CD4-positive, alpha-beta memory T cell (primary cell): ENCODE results near the gene BSG. TPM values are rescaled to one million over a fixed set of nuclear protein-coding genes. Genes with fewer than 3 reads are reported as not detected.

ENCODE experiments used
- CTCF ChIA-PET: fragments of 350-600 bp; sonication (Branson Sonifier 250); formaldehyde crosslinking; loops from one replicate; lab custom pipeline; 2021; ENCODE audit warnings: inconsistent platforms; ENCODE audit not compliant: partially characterized antibody; lab: Charles Lee
- POLR2A ChIA-PET: fragments of 350-600 bp; sonication (Branson Sonifier 250); formaldehyde crosslinking; loops from one replicate; lab custom pipeline; 2021; ENCODE audit not compliant: partially characterized antibody; lab: Charles Lee
- DNase-seq, 5 donors: peaks; one replicate each; pipeline versions ENCODE4 v3.0.0 to v3.0.0-alpha.2; 2020 to 2022; ENCODE audit warnings: mixed read lengths in 1 of 5
- H3K27ac ChIP-seq: one replicate; pipeline ENCODE4 v1.7.0; 2013; ENCODE audit warnings: low read depth, low read length
- H3K27me3 ChIP-seq: 2 replicates; pipeline ENCODE4 v1.7.0; 2013; ENCODE audit warnings: mild to moderate bottlenecking, low read length, moderate library complexity; ENCODE audit not compliant: insufficient read depth
- H3K36me3 ChIP-seq: 2 replicates; pipeline ENCODE4 v1.7.0; 2013; ENCODE audit warnings: mild to moderate bottlenecking, low read length, moderate library complexity; ENCODE audit not compliant: insufficient read depth
- H3K4me1 ChIP-seq: 2 replicates; pipeline ENCODE4 v1.7.0; 2013; ENCODE audit warnings: mild to moderate bottlenecking, low read length, moderate library complexity; ENCODE audit not compliant: insufficient read depth
- H3K4me3 ChIP-seq, 2 donors: one replicate each; pipeline ENCODE4 v1.7.0; 2013; ENCODE audit warnings: low read length in 2 of 2, mild to moderate bottlenecking in 1 of 2
- H3K9me3 ChIP-seq, 2 donors: one replicate each; pipeline ENCODE4 v1.7.0; 2013; ENCODE audit warnings: low read length in 2 of 2, control low read depth in 1 of 2; ENCODE audit not compliant: control insufficient read depth in 1 of 2
- H3K27ac Mint-ChIP-seq, 7 donors: one replicate each; pipeline ENCODE4 v1.8.0; 2020 to 2021; ENCODE audit warnings: mixed read lengths in 7 of 7, mild to moderate bottlenecking in 6 of 7, inconsistent platforms in 3 of 7, moderate library complexity in 3 of 7
- H3K27me3 Mint-ChIP-seq, 2 donors: one replicate each; pipeline ENCODE4 v1.8.0; 2020 to 2021; ENCODE audit warnings: mixed read lengths in 2 of 2
- H3K36me3 Mint-ChIP-seq, 2 donors: one replicate each; pipeline ENCODE4 v1.8.0; 2020 to 2021; ENCODE audit warnings: mixed read lengths in 2 of 2, inconsistent platforms in 1 of 2, mild to moderate bottlenecking in 1 of 2
- H3K4me1 Mint-ChIP-seq, 4 donors: one replicate each; pipeline ENCODE4 v1.8.0; 2020 to 2021; ENCODE audit warnings: mixed read lengths in 4 of 4, mild to moderate bottlenecking in 1 of 4
- H3K4me3 Mint-ChIP-seq, 8 donors: one replicate each; pipeline ENCODE4 v1.8.0; 2020 to 2021; ENCODE audit warnings: mixed read lengths in 8 of 8, mild to moderate bottlenecking in 7 of 8, moderate library complexity in 6 of 8, inconsistent platforms in 3 of 8
- H3K9me3 Mint-ChIP-seq, 8 donors: one replicate each; pipeline ENCODE4 v1.8.0; 2020 to 2021; ENCODE audit warnings: mixed read lengths in 8 of 8, mild to moderate bottlenecking in 5 of 8, inconsistent platforms in 3 of 8, moderate library complexity in 1 of 8
- intact Hi-C: fragments of 100-400 bp; cut with micrococcal nuclease; formaldehyde crosslinking; loops from one replicate; pipeline ENCODE4 v1.15.1; 2023
- polyA plus RNA-seq, 2 donors: library from polyadenylated mRNA; unstranded; fragments of 300-500 nt; fragmentation: Illumina TruSeq; gene quantifications; one replicate each; pipeline ENCODE4 v1.2.3, GENCODE V29; 2021
- total RNA-seq, 2 experiments: library from RNA; stranded (reverse); gene quantifications; one replicate each; pipeline ENCODE4 v1.2.3, GENCODE V29; 2021

Gene BSG
- total and polyA plus RNA-seq, 4 experiments from 2014 or later, result 150 to 346 (median 241) TPM

DNA sequence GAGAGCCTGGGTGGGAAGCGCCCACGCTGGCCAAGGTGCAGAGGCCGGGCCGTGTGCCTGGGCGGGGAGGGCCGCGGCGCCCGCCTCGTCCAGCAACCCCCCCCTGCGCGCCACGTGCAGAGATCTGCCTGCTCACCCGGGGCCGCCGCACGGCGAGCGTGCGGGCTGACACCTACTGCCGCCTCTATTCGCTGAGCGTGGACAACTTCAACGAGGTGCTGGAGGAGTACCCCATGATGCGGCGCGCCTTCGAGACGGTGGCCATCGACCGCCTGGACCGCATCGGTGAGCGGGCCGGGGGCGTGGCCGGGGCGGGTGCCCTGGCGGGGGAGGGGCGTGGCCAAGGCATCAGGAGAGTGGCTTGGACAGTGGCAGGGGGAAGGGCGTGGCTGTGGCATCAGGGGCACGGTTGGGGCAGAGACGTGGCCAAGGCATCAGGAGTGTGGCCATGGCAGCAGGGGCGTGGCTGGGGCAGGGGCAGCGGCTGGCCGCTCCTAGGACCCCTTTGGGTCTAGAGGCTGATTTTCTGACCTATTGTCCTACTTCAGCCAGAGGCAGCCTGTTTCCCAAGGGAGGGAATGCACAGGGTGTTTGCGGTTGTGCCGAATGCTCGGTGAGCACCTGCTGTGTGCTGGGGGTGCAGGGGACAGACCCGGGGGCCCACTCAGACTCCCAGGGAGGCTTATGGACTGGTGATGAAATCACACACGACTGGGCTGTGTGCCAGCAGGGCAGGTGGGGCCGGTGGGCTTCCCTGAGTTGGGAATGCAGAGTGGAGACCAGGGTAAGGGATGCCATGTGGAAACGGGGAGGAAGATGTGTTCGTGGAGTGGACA, 41.6 kb downstream of the BSG start:
- Mint-ChIP-seq H3K27me3 (peaks cover 0 to 2% of the 10 kb centered on the region in 2 donors), H3K27ac (no peak overlapping the region), H3K36me3 (peaks cover 11 to 20% of the 10 kb centered on the region in 2 donors), H3K9me3 (no peaks in the 10 kb centered on the region), H3K4me3 (peak overlapping the region in 2 of 8 donors; percentile 35 to 45), H3K4me1 (peaks cover 9 to 41% (median 24%) of the 10 kb centered on the region in 4 donors)
- no peak overlapping the region for H3K4me3 ChIP-seq
- H3K36me3 ChIP-seq, result peaks cover 4% of the 10 kb centered on the region
- intact Hi-C loops, result loop anchor here (5.0 kb wide), 1 partner anchor 82 kb away; the partner anchor contains the start of gene CDC34
- no peak overlapping the region for H3K27ac ChIP-seq
- peaks cover 25% of the 10 kb centered on the region for H3K4me1 ChIP-seq
- no peak for DNase-seq
- no peaks in the 10 kb centered on the region for H3K9me3 ChIP-seq
- POLR2A ChIA-PET, result no interaction called here
- H3K27me3 ChIP-seq, result no peaks in the 10 kb centered on the region
- CTCF ChIA-PET, result interaction anchor here (1.3 kb wide), 1 partner anchor 12 kb away, joined by 5 read pairs; no protein-coding TSS in a partner anchor

DNA sequence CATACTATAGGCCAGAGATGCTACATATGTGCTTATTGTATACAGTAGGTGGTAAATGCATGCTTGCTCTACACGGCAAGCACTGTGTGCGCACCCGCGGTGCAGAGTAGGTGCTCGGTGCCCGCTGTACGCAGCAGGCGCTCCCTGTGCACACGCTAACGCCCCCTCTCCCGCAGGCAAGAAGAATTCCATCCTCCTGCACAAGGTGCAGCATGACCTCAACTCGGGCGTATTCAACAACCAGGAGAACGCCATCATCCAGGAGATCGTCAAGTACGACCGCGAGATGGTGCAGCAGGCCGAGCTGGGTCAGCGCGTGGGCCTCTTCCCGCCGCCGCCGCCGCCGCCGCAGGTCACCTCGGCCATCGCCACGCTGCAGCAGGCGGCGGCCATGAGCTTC, 43.2 kb downstream of the BSG start:
- peaks cover 7 to 30% (median 20%) of the 10 kb centered on the region in 4 donors for H3K4me1 Mint-ChIP-seq
- ChIA-PET POLR2A (interaction anchor here (1.6 kb wide), 1 partner anchor 10 kb away, joined by 4 read pairs; no protein-coding TSS in a partner anchor), CTCF (no interaction called here)
- H3K27me3 ChIP-seq, result no peaks in the 10 kb centered on the region
- no peaks in the 10 kb centered on the region for H3K9me3 Mint-ChIP-seq
- H3K4me3 Mint-ChIP-seq, result peak overlapping the region in 6 of 8 donors; percentile 32 to 77 (median 64)
- no peak for DNase-seq
- peaks cover 11 to 28% of the 10 kb centered on the region in 2 donors for H3K36me3 Mint-ChIP-seq
- no peaks in the 10 kb centered on the region for H3K9me3 ChIP-seq
- H3K36me3 ChIP-seq, result peaks cover 8% of the 10 kb centered on the region
- H3K4me3 ChIP-seq, result no peak overlapping the region
- H3K27ac ChIP-seq, result no peak overlapping the region
- peak overlapping the region in 2 of 7 donors; percentile 17 to 42 for H3K27ac Mint-ChIP-seq
- peaks cover 0 to 2% of the 10 kb centered on the region in 2 donors for H3K27me3 Mint-ChIP-seq
- intact Hi-C loops, result no loop called here
- H3K4me1 ChIP-seq, result peaks cover 13% of the 10 kb centered on the region

DNA sequence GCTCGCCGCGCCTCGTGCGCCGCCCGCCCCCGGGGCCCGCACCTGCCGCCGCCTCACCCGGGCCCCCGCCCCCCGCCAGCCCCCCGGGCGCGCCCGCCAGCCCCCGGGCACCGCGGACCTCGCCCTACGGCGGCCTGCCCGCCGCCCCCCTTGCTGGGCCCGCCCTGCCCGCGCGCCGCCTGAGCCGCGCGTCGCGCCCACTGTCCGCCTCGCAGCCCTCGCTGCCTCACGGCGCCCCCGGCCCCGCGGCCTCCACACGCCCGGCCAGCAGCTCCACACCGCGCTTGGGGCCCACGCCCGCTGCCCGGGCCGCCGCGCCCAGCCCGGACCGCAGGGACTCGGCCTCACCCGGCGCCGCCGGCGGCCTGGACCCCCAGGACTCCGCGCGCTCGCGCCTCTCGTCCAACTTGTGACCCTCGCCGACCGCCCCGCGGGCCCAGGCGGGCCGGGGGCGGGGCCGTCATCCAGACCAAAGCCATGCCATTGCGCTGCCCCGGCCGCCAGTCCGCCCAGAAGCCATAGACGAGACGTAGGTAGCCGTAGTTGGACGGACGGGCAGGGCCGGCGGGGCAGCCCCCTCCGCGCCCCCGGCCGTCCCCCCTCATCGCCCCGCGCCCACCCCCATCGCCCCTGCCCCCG, 43.8 kb downstream of the BSG start:
- Histone ChIP-seq H3K4me1 (peaks cover 10% of the 10 kb centered on the region), H3K27me3 (no peaks in the 10 kb centered on the region), H3K4me3 (no peak overlapping the region), H3K36me3 (peaks cover 8% of the 10 kb centered on the region), H3K27ac (no peak overlapping the region), H3K9me3 (no peaks in the 10 kb centered on the region)
- H3K27me3 Mint-ChIP-seq, result peaks cover 0 to 2% of the 10 kb centered on the region in 2 donors
- H3K4me3 Mint-ChIP-seq, result no peak overlapping the region
- peaks cover 11 to 26% of the 10 kb centered on the region in 2 donors for H3K36me3 Mint-ChIP-seq
- POLR2A ChIA-PET, result interaction anchor here (1.2 to 1.6 kb wide), 2 partner anchors 10 to 15 kb away, joined by 3 to 4 read pairs; no protein-coding TSS in a partner anchor
- no peak overlapping the region for H3K27ac Mint-ChIP-seq
- CTCF ChIA-PET, result no interaction called here
- H3K4me1 Mint-ChIP-seq, result peaks cover 4 to 24% (median 17%) of the 10 kb centered on the region in 4 donors
- no peak for DNase-seq
- intact Hi-C loops, result no loop called here
- H3K9me3 Mint-ChIP-seq, result no peaks in the 10 kb centered on the region

DNA sequence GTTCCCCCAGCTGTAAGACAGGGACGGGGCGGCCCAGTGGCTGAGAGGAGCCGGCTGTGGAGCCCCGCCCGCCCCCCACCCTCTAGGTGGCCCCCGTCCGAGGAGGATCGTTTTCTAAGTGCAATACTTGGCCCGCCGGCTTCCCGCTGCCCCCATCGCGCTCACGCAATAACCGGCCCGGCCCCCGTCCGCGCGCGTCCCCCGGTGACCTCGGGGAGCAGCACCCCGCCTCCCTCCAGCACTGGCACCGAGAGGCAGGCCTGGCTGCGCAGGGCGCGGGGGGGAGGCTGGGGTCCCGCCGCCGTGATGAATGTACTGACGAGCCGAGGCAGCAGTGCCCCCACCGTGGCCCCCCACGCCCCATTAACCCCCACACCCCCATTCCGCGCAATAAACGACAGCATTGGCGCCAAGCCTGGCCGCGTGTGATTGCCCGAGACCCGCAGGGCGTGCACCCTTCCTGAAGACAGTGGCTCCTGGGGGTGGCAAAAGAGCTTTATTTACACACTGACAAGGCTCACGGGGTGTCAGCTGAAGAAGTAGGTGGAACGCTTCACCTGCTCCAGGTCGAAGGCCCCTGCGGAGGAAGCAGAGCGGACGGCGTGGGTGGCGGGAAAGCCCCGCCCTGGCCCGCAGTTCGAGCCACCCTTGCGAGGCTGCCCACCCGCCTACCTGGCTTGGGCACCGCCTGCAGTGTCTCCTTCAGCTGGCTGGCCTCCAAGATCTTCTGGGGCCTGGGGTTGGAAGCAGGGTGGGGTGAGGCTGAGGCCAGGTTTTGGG, 44.5 kb downstream of the BSG start:
- ChIA-PET CTCF (no interaction called here), POLR2A (interaction anchor here (0.9 to 1.6 kb wide), 3 partner anchors 9 to 14 kb away, joined by 3 to 4 read pairs (median 3); no protein-coding TSS in a partner anchor)
- Histone ChIP-seq H3K4me3 (no peak overlapping the region), H3K9me3 (no peaks in the 10 kb centered on the region), H3K27me3 (no peaks in the 10 kb centered on the region), H3K27ac (no peak overlapping the region), H3K36me3 (peaks cover 8% of the 10 kb centered on the region), H3K4me1 (peaks cover 3% of the 10 kb centered on the region)
- intact Hi-C loops, result no loop called here
- no peak overlapping the region for H3K27ac Mint-ChIP-seq
- DNase-seq, result no peak
- peaks cover 4 to 18% (median 11%) of the 10 kb centered on the region in 4 donors for H3K4me1 Mint-ChIP-seq
- no peaks in the 10 kb centered on the region for H3K9me3 Mint-ChIP-seq
- no peak overlapping the region for H3K4me3 Mint-ChIP-seq
- H3K36me3 Mint-ChIP-seq, result peaks cover 11 to 23% of the 10 kb centered on the region in 2 donors
- peaks cover 0 to 2% of the 10 kb centered on the region in 2 donors for H3K27me3 Mint-ChIP-seq

DNA sequence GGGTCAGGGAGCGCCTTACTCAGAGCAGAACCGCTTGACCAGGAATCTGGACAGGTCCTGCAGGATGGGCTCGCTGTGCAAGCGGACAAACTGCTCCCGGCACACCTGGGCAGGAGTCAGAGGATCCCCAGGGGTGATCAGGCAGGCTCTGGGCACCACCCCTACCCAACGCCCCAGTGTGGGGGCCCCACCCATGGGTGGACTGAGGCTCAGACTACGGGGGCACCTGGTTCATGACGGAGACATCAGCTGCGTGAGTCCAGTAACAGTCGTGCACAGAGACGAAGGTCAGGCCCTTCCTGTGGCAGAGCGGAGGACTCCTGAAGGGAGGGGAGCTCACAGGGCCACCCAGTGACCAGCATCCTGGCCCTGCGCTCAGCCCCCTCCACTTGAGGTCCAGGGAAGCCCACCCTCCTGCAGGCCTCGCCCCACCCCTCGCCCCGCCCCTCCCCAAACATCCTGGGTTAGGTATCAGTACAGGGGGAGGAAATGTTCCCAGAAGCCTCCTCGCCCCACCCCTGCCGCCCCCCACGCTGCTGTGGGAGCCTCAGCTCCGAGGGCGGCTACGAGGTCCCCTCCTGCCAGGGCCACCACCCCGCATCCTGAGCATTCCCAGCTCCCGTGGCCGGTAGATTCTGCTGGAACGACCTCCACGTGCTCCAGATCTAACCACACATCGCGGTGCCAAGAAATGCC, 45.3 kb downstream of the BSG start:
- Mint-ChIP-seq H3K36me3 (peaks cover 11 to 23% of the 10 kb centered on the region in 2 donors), H3K4me3 (no peak overlapping the region), H3K4me1 (peaks cover 2 to 14% (median 10%) of the 10 kb centered on the region in 4 donors), H3K27me3 (peaks cover 0 to 2% of the 10 kb centered on the region in 2 donors), H3K9me3 (no peaks in the 10 kb centered on the region), H3K27ac (no peak overlapping the region)
- Histone ChIP-seq H3K27ac (no peak overlapping the region), H3K4me3 (no peak overlapping the region), H3K4me1 (no peaks in the 10 kb centered on the region), H3K36me3 (peaks cover 8% of the 10 kb centered on the region), H3K9me3 (no peaks in the 10 kb centered on the region), H3K27me3 (no peaks in the 10 kb centered on the region)
- DNase-seq, result no peak
- ChIA-PET POLR2A (interaction anchor here (0.9 kb wide), 1 partner anchor 10 kb away, joined by 3 read pairs; no protein-coding TSS in a partner anchor), CTCF (no interaction called here)
- intact Hi-C loops, result no loop called here

DNA sequence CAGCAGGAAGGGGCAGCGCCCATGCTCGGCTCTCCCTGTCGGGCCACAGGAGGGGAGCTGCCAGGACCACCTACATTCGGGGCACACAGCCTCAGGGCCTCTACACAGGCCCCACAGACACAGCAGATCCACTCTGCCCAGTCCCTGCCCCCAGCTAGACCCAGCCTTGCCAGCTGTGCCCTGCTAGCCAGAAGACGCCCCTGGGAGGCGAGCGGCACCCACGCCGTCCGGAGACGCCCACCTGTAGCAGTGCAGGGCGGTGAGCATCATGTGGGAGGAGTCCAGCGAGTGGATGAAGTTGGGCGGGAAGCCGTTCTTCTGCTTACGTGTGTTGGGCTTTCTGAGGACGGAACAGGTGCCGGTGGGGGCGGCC, 45.8 kb downstream of the BSG start:
- Mint-ChIP-seq H3K27me3 (peaks cover 0 to 2% of the 10 kb centered on the region in 2 donors), H3K36me3 (peaks cover 11 to 23% of the 10 kb centered on the region in 2 donors), H3K4me1 (peaks cover 2 to 14% (median 10%) of the 10 kb centered on the region in 4 donors), H3K9me3 (no peaks in the 10 kb centered on the region), H3K4me3 (no peak overlapping the region), H3K27ac (no peak overlapping the region)
- no peaks in the 10 kb centered on the region for H3K27me3 ChIP-seq
- peaks cover 8% of the 10 kb centered on the region for H3K36me3 ChIP-seq
- DNase-seq, result no peak
- no peak overlapping the region for H3K4me3 ChIP-seq
- POLR2A ChIA-PET, result no interaction called here
- H3K4me1 ChIP-seq, result no peaks in the 10 kb centered on the region
- intact Hi-C loops, result no loop called here
- no peaks in the 10 kb centered on the region for H3K9me3 ChIP-seq
- CTCF ChIA-PET, result no interaction called here
- H3K27ac ChIP-seq, result no peak overlapping the region
